ENCODE data around the gene ATXN7L1. TPM values are rescaled to one million over a fixed set of nuclear protein-coding genes. Genes with fewer than 3 reads are reported as not detected.
A peak's percentile ranks its signal among the peaks of the same experiment; 100 is the strongest.

ATXN7L1 gene
- total RNA-seq, 2 donors from 2014 or later: 1.7 to 3.2 TPM

DNA sequence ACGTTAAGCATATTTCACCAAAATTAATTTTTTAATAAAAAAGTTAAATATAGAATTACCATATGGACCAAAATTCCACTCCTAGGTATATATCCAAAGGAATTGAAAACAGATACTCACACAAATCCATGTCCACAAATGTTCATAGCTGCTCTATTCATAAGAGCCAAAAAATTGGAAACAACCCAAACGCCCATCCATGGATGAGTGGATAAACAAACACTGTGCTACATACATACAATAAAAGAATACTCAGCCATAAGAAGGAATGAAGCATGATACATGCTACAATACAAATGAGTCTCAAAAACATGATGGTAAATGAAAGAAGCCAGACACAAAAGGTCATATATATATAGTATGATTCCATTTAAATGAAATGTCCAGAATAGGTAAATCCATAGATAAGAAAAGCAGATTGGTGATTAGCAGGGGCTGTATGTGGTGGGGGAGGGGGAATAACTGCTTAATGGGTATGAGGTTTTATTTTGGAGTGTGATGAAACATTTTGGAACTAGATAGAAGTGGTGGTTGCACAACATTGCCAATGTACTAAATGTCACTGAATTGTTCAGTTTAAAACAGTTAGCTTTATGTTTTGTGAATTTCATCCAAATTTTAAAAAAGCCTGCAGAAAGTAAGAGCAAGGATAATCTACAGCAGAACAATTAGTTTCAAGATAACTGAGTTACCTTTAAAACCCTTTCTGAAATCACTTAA is 193.9 kb downstream of the ATXN7L1 start:
- Histone ChIP-seq H3K9me3 (no peaks in the 10 kb centered on the region), H3K36me3 (no peaks in the 10 kb centered on the region), H3K27ac (no peak overlapping the region), H3K4me3 (no peak overlapping the region), H3K4me1 (peaks cover 0 to 27% of the 10 kb centered on the region in 2 donors), H3K27me3 (no peaks in the 10 kb centered on the region)
- TF ChIP-seq, protein P1, sequence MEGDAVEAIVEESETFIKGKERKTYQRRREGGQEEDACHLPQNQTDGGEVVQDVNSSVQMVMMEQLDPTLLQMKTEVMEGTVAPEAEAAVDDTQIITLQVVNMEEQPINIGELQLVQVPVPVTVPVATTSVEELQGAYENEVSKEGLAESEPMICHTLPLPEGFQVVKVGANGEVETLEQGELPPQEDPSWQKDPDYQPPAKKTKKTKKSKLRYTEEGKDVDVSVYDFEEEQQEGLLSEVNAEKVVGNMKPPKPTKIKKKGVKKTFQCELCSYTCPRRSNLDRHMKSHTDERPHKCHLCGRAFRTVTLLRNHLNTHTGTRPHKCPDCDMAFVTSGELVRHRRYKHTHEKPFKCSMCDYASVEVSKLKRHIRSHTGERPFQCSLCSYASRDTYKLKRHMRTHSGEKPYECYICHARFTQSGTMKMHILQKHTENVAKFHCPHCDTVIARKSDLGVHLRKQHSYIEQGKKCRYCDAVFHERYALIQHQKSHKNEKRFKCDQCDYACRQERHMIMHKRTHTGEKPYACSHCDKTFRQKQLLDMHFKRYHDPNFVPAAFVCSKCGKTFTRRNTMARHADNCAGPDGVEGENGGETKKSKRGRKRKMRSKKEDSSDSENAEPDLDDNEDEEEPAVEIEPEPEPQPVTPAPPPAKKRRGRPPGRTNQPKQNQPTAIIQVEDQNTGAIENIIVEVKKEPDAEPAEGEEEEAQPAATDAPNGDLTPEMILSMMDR (IDR thresholded peaks at IDR 0.05): no peak
- DNase-seq (ENCODE audit: low spot score): no peak

DNA sequence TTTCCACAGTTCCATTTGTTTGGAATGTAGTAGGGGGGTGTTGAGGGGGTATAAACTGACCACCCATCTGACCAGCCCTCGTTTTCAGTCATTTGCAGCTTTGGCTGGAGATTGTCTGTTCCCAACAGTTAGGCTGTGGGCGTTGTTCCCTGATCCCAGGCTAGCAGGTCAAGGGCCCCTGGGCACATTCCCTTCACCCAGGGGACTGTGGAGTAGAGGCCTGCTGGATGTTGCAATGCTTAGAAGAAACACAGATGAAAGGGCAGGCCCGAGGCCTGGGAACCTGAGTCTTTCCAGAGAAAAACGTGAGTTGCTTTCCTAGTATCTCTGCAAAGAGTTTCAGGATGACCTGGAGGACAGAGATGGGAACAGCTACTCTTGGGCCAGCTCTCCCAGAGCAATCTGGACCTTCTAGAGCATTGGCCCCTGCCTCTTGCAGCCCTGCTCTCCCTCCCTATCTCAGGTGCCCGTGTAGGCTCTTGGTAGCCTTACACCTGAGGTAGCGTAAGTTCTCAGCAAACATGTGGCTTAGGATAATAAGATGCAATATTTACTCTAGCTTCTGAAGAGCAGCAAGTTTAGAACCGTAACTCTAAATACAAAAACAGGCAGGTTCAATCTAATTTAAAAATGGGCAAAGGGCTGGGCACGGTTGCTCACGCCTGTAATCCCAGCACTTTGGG is 195.8 kb downstream of the ATXN7L1 start:
- H3K27ac ChIP-seq: peak overlapping the region in 1 of 2 donors; percentile 45
- TF ChIP-seq, protein P1 (IDR thresholded peaks at IDR 0.05): no peak
- peak; percentile 72 for DNase-seq (ENCODE audit: low spot score)
- H3K4me3 ChIP-seq: no peak overlapping the region
- H3K36me3 ChIP-seq: no peaks in the 10 kb centered on the region
- H3K9me3 ChIP-seq: no peaks in the 10 kb centered on the region
- peaks cover 0 to 42% of the 10 kb centered on the region in 2 donors for H3K4me1 ChIP-seq
- no peaks in the 10 kb centered on the region for H3K27me3 ChIP-seq

DNA sequence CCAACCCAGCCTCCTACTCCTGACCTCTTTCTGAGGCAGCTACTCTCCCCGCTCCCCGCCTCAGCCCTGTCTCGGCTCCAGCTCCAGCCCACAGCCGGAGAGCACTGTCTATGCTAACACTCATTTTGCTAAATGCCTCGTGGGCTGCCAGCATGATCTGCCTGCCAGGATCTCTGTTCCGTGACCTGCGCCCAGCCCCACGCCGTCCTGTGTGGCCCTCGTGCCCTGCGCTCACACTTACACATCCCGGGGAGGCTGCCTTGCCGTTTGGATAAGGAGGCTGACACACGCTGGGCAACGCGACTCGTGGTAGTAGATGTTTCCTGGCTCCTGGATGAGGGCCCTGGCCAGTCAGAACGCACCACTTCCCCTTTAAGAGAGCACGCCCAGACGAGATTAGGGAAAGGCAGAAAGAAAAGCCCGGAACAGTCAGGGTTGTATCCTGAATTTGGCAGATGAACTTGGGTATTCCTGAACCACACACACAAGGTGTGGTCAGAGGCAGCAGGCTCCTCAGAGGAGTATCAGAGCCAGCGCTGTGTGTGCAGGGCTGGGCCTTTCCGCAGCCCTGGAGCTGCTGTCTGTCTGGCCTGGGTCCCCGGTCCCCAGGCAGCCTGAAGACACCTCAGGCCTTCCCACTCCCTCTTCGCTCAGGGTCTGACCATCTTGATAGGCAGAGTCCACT is 197.4 kb downstream of the ATXN7L1 start:
- peak overlapping the region; percentile 55 to 62 for H3K27ac ChIP-seq
- peak overlapping the region; percentile 12 to 48 for H3K4me3 ChIP-seq
- H3K9me3 ChIP-seq: no peaks in the 10 kb centered on the region
- H3K36me3 ChIP-seq: no peaks in the 10 kb centered on the region
- peak; percentile 92 for DNase-seq (ENCODE audit: low spot score)
- H3K4me1 ChIP-seq: peaks cover 0 to 54% of the 10 kb centered on the region in 2 donors
- TF ChIP-seq, protein P1 (IDR thresholded peaks at IDR 0.05): no peak
- no peaks in the 10 kb centered on the region for H3K27me3 ChIP-seq

DNA sequence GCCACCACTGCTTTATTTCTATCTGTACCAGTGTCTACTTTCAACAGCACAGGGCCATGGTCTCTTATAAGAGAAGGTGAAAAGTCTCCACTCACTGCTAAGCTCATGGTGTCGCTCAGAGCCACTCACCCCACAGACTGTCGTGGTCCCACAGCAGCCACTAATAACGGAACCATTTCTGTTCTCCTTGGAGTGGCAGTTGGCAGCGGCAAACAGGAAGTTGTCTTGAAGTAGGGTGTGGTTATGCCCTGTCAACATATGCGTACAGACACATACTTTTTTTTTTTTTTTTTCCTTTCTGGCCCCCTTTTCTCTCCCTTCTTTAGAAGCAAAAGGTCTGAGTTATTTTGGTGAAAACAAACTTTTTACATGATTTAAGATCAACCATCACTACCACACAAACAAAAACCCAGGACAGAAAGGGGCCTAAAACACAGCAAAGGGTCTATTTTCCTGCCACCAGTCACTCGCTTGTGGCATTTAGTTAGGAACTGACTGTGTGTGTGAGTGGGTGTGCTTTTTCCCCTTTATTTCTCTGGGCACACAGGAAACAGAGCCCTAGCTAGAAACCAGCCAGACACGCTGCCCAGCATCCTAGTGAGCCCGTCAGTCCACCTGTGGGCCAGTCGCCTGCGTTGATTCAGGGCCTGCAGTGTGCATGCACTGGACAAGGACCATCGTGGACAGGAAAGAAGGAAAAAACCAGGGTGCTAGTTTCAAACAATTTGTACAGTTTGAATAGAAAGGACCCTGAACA is 198.4 kb downstream of the ATXN7L1 start:
- H3K27me3 ChIP-seq: no peaks in the 10 kb centered on the region
- H3K4me1 ChIP-seq: peaks cover 0 to 64% of the 10 kb centered on the region in 2 donors
- TF ChIP-seq, protein P1 (IDR thresholded peaks at IDR 0.05): no peak
- no peak for DNase-seq (ENCODE audit: low spot score)
- H3K36me3 ChIP-seq: no peaks in the 10 kb centered on the region
- peak overlapping the region in 1 of 2 donors; percentile 48 for H3K4me3 ChIP-seq
- H3K9me3 ChIP-seq: no peaks in the 10 kb centered on the region
- H3K27ac ChIP-seq: peak overlapping the region in 1 of 2 donors; percentile 55

DNA sequence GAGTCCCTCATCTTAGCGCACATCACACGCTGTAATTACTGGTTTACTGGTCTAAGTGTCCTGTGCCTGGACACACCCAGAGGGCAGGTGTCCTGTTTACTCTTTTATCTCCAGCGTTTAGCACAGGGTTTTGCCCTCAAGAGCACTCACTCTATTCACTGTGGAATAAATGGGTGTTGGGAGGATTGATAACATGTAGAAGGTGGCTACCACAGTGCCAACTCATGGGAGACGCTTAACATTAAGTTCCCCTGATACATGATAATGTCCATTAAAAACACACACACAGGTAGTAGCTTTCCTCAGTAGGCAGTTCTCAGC is 199.0 kb downstream of the ATXN7L1 start:
- Histone ChIP-seq H3K36me3 (no peaks in the 10 kb centered on the region), H3K9me3 (no peaks in the 10 kb centered on the region), H3K27ac (no peak overlapping the region), H3K4me3 (no peak overlapping the region), H3K27me3 (no peaks in the 10 kb centered on the region), H3K4me1 (peaks cover 0 to 64% of the 10 kb centered on the region in 2 donors)
- DNase-seq (ENCODE audit: low spot score): no peak
- TF ChIP-seq, protein P1 (IDR thresholded peaks at IDR 0.05): no peak

Data from right atrium auricular region (tissue), 2 donors.